WERI-Rb-1 (cell line): Measurements from ENCODE around the gene SELL.
"Not testable (repeated sequence)": the region's sequence is repeated elsewhere in the genome, so short reads cannot be mapped to it uniquely, and the experiment has no call there.

ENCODE experiments used
- DNase-seq: peaks from one replicate; pipeline ENCODE4 v3.0.0-alpha.2; 2020
- H3K27ac ChIP-seq: fragments of 250-450 bp; sonication (Bioruptor Pico); 2 replicates; pipeline ENCODE4 v1.5.1; 2020; ENCODE audit warnings: mild to moderate bottlenecking, moderate library complexity
- H3K27me3 ChIP-seq: fragments of 250-450 bp; sonication (Bioruptor Pico); 2 replicates; pipeline ENCODE4 v1.5.1; 2021; ENCODE audit warnings: mild to moderate bottlenecking, low read depth, moderate library complexity; ENCODE audit not compliant: insufficient read depth, severe bottlenecking
- H3K36me3 ChIP-seq: fragments of 250-450 bp; sonication (Bioruptor Pico); 2 replicates; pipeline ENCODE4 v1.5.1; 2020; ENCODE audit warnings: mild to moderate bottlenecking, moderate library complexity
- H3K4me3 ChIP-seq: 2 replicates; pipeline ENCODE4 v1.5.1; 2011; ENCODE audit warnings: low read depth, mild to moderate bottlenecking, control low read depth, low read length
- H3K9me3 ChIP-seq: fragments of 250-450 bp; sonication (Bioruptor Pico); 2 replicates; pipeline ENCODE4 v1.5.1; 2021; ENCODE audit warnings: mild to moderate bottlenecking, moderate library complexity; ENCODE audit not compliant: severe bottlenecking
- TF ChIP-seq, protein P1 (sequence below): IDR thresholded peaks from 2 replicates; pipeline ENCODE4 v1.5.1; 2011; ENCODE audit warnings: low read depth, mild to moderate bottlenecking, control low read depth, inconsistent platforms, low read length

Gene SELL

DNA sequence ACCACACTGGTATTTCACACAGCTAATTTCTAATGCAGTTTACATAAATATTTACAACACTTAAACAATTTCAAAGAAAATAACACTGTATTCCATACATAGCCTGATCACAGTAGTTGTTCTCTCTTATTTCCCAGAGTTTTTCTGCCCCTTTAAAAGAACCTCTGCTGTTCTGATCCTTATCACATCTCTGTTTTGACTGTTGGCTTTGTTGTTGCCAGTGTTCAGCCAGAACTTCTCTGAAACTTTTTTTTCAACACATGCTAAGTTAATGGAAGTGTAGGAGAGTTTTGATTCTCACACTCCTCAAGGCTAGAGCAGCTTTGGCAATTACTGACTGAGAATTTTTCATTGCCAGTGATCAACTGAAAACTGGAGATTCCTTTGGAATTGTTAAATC, 11.4 kb upstream of the SELL start:
- Histone ChIP-seq H3K36me3 (no peaks in the 10 kb centered on the region), H3K27ac (no peak overlapping the region), H3K4me3 (no peak overlapping the region), H3K27me3 (no peaks in the 10 kb centered on the region), H3K9me3 (no peaks in the 10 kb centered on the region)
- DNase-seq, result no peak
- TF ChIP-seq, protein P1, sequence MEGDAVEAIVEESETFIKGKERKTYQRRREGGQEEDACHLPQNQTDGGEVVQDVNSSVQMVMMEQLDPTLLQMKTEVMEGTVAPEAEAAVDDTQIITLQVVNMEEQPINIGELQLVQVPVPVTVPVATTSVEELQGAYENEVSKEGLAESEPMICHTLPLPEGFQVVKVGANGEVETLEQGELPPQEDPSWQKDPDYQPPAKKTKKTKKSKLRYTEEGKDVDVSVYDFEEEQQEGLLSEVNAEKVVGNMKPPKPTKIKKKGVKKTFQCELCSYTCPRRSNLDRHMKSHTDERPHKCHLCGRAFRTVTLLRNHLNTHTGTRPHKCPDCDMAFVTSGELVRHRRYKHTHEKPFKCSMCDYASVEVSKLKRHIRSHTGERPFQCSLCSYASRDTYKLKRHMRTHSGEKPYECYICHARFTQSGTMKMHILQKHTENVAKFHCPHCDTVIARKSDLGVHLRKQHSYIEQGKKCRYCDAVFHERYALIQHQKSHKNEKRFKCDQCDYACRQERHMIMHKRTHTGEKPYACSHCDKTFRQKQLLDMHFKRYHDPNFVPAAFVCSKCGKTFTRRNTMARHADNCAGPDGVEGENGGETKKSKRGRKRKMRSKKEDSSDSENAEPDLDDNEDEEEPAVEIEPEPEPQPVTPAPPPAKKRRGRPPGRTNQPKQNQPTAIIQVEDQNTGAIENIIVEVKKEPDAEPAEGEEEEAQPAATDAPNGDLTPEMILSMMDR, result no peak

DNA sequence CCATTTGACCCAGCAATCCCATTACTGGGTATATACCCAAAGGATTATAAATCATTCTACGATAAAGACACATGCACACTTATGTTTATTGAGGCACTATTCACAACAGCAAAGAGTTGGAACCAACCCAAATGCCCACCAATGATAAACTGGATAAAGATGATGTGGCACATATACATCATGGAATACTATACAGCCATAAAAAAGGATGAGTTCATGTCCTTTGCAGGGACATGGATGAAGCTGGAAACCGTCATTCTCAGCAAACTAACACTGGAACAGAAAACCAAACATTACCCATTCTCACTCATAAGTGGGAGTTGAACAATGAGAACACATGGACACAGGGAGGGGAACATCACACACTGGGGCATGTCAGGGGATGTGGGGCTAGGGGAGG, 3.7 kb upstream of the SELL start:
- H3K36me3 ChIP-seq, H3K27ac ChIP-seq, H3K9me3 ChIP-seq, DNase-seq, H3K27me3 ChIP-seq, H3K4me3 ChIP-seq: not testable (repeated sequence)

DNA sequence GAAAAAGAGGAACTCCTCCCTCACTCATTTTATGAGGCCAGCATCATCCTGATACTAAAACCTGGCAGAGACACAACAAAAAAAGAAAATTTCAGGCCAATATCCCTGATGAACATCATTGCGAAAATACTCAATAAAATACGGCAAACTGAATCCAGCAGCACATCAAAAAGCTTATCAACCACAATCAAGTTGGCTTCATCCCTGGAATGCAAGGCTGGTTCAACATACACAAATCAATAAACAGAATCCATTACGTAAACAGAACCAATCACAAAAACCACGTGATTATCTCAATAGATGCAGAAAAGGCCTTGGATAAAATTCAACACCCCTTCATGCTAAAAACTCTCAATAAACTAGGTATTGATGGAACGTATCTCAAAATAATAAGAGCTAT, 1.7 kb upstream of the SELL start:
- not testable (repeated sequence) for H3K36me3 ChIP-seq, H3K27me3 ChIP-seq, H3K9me3 ChIP-seq

DNA sequence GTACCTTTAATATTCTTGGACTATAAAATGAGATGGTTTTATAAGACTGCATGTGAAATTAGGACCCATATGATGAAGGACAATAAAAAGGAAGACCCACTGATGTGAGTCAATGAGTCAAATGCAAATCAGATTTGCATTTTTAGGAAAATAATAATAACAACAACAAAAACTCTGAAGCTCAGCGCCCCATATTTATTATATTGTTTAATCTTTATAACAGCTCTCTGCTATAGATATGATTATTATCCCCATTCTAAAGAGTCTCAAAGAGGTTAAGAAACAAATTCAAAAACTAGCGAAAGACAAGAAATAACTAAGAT, 850 bp upstream of the SELL start:
- no peak overlapping the region for H3K27ac ChIP-seq
- DNase-seq, result no peak
- no peaks in the 10 kb centered on the region for H3K36me3 ChIP-seq
- no peak overlapping the region for H3K4me3 ChIP-seq
- H3K9me3 ChIP-seq, result no peaks in the 10 kb centered on the region
- TF ChIP-seq, protein P1, result no peak
- no peaks in the 10 kb centered on the region for H3K27me3 ChIP-seq

More for the DNA sequence above, 1.7 kb upstream of the SELL start:
- not testable (repeated sequence) for H3K4me3 ChIP-seq, DNase-seq, H3K27ac ChIP-seq

DNA sequence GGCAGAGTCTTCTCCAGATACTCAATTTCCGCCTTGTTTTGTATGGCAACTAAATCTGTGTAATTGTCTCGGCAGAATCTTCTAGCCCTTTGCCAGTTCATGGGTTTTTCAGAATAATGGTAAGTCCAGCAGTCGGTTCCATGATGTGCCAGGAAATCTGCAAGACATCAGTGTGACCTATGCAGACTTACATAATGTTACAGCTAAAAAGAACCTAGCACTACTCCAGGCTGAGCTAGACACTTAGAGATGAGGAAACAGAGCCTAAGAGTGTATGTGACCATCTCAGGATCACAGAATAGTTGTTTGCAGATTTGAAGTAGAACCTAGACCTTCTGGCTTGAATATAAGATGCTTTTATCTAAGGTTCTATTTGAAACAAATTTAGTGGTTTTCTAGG, 2.8 kb downstream of the SELL start:
- Histone ChIP-seq H3K36me3 (no peaks in the 10 kb centered on the region), H3K4me3 (no peak overlapping the region), H3K9me3 (no peaks in the 10 kb centered on the region), H3K27ac (no peak overlapping the region), H3K27me3 (no peaks in the 10 kb centered on the region)
- TF ChIP-seq, protein P1, result no peak
- no peak for DNase-seq

DNA sequence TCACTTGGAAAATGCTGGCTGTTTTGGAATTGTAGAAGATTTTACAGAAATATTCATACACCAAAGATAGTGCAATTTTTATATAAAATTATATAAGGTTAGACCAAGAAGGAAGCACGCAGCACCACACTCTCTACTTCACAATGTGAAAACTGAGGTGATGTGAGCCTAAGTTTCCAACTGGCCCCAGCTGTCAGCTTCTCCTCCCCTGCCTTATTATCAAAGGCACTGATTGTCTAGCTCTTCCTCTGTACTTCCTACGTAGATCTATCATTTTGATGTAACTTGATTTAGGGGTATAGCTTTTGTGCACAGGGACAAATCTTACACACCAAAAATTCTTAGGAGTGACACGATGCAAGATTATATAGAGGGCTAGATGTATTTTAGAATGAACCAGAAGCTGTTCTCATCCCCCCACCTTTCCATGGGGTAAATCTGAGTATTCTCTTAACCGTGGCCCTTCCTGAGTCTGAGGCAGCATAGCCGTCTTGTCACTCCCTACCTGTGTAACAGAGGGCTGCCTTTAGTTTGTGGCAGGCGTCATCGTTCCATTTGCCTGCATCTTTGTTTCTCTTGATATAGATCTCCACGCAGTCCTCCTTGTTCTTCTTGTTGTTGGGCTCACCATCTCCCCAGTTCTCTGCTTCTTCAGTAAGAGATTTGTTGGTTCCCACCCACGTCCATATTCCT, 3.4 kb downstream of the SELL start:
- H3K9me3 ChIP-seq, result no peaks in the 10 kb centered on the region
- TF ChIP-seq, protein P1, result no peak
- no peaks in the 10 kb centered on the region for H3K36me3 ChIP-seq
- H3K4me3 ChIP-seq, result no peak overlapping the region
- H3K27me3 ChIP-seq, result no peaks in the 10 kb centered on the region
- DNase-seq, result no peak
- no peak overlapping the region for H3K27ac ChIP-seq

DNA sequence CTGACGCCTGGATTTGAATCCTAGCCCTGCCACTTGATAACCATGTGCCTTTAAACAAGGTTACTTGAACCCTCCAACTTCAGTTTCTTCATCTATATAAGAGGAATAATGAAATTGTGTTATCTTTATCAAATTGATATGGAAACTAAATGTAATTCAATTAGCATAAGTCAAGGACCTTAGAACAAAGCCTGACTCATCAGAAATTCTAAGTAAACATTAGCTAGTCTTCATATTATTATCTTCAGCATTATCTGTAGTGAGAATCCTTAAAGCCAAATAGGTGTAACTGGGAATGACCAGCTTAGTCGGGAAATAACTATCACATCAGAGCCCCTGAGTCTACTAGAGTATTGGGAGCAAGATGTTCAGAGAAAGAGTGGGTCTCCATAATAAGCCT, 6.6 kb downstream of the SELL start:
- TF ChIP-seq, protein P1, result no peak
- Histone ChIP-seq H3K36me3 (no peaks in the 10 kb centered on the region), H3K9me3 (no peaks in the 10 kb centered on the region), H3K27me3 (no peaks in the 10 kb centered on the region), H3K4me3 (no peak overlapping the region), H3K27ac (no peak overlapping the region)
- no peak for DNase-seq
